ENCODE results near the gene UBL5.

- no peak for TF ChIP-seq POLR2AphosphoS5 (IDR thresholded peaks at IDR 0.05; ENCODE audit: low read depth)
- TF ChIP-seq GABPA (IDR thresholded peaks at IDR 0.05; ENCODE audit: low read depth) = no peak
- TF ChIP-seq CTCF (IDR thresholded peaks at IDR 0.05; ENCODE audit: insufficient read depth, low read length) = no peak
- no peak for TF ChIP-seq REST (IDR thresholded peaks at IDR 0.05; ENCODE audit: insufficient replicate concordance, low read depth)
- TF ChIP-seq SPI1 (IDR thresholded peaks at IDR 0.05; ENCODE audit: borderline replicate concordance, low read depth) = no peak
Measured at GRCh38 chr19:9786819-9787218, 40.9 kb upstream of the UBL5 start.
